GM23248 (cell line): Measurements from ENCODE around the gene SYVN1. TPM values are rescaled to one million over a fixed set of nuclear protein-coding genes. Genes with fewer than 3 reads are reported as not detected.

Experiments
- DNase-seq: peaks from one replicate; pipeline ENCODE4 v3.0.0-alpha.2; 2015
- H2AFZ ChIP-seq: fragments of 200-600 bp; sonication (generic); 2 replicates; pipeline ENCODE4 v1.6.1; 2016; ENCODE audit warnings: antibody characterized with exemption
- H3F3A ChIP-seq: fragments of 200-600 bp; sonication (generic); 2 replicates; pipeline ENCODE4 v1.6.1; 2016; ENCODE audit warnings: mild to moderate bottlenecking, antibody characterized with exemption, mixed run types; ENCODE audit not compliant: insufficient read depth
- H3K27ac ChIP-seq: fragments of 200-600 bp; sonication (generic); 2 replicates; pipeline ENCODE4 v1.5.1; 2016; ENCODE audit warnings: mild to moderate bottlenecking
- H3K27me3 ChIP-seq: fragments of 200-600 bp; sonication (generic); replicated peaks from 2 replicates; pipeline ENCODE4 v1.6.1; 2016; ENCODE audit warnings: mild to moderate bottlenecking; ENCODE audit not compliant: insufficient read depth
- H3K36me3 ChIP-seq: fragments of 200-600 bp; sonication (generic); 2 replicates; pipeline ENCODE4 v1.6.1; 2016; ENCODE audit warnings: low read depth, mild to moderate bottlenecking
- H3K4me1 ChIP-seq: fragments of 200-600 bp; sonication (generic); 2 replicates; pipeline ENCODE4 v1.6.1; 2016; ENCODE audit warnings: mild to moderate bottlenecking; ENCODE audit not compliant: insufficient read depth
- H3K4me2 ChIP-seq: fragments of 200-600 bp; sonication (generic); one replicate; pipeline ENCODE4 v1.6.1; 2016; ENCODE audit warnings: mild to moderate bottlenecking; ENCODE audit not compliant: unreplicated experiment
- H3K4me3 ChIP-seq: fragments of 200-600 bp; sonication (generic); 2 replicates; pipeline ENCODE4 v1.5.1; 2016; ENCODE audit warnings: mild to moderate bottlenecking
- H3K79me2 ChIP-seq: fragments of 200-600 bp; sonication (generic); 2 replicates; pipeline ENCODE4 v1.6.1; 2016; ENCODE audit warnings: mild to moderate bottlenecking; ENCODE audit not compliant: insufficient read depth
- H3K9ac ChIP-seq: fragments of 200-600 bp; sonication (generic); 2 replicates; pipeline ENCODE4 v1.6.1; 2016; ENCODE audit warnings: mild to moderate bottlenecking
- H3K9me2 ChIP-seq: fragments of 200-600 bp; sonication (generic); 2 replicates; pipeline ENCODE4 v1.6.1; 2016; ENCODE audit warnings: mixed run types, mild to moderate bottlenecking, moderate library complexity; ENCODE audit not compliant: insufficient read depth
- H3K9me3 ChIP-seq: fragments of 200-600 bp; sonication (generic); one replicate; pipeline ENCODE4 v1.6.1; 2017; ENCODE audit warnings: low read depth
- H4K20me1 ChIP-seq: fragments of 200-600 bp; sonication (generic); 2 replicates; pipeline ENCODE4 v1.6.0; 2016; ENCODE audit not compliant: insufficient read depth
- EZH2 ChIP-seq: fragments of 200-600 bp; sonication (generic); IDR thresholded peaks from 2 replicates; pipeline ENCODE4 v1.6.1; 2018; ENCODE audit warnings: antibody characterized with exemption, mild to moderate bottlenecking; ENCODE audit not compliant: insufficient read depth, poor library complexity, severe bottlenecking
- EZH2phosphoT487 ChIP-seq: fragments of 200-600 bp; sonication (generic); IDR thresholded peaks from 2 replicates; pipeline ENCODE4 v1.6.1; 2018; ENCODE audit warnings: antibody characterized with exemption, moderate library complexity, mild to moderate bottlenecking, low read depth; ENCODE audit not compliant: insufficient read depth
- WGBS, 2 experiments: methylation state at CpG; one replicate each; pipeline ENCODE4 v1.1.6; 2015 to 2017; ENCODE audit warnings: low lambda C conversion rate in 2 of 2, low coverage in 1 of 2; ENCODE audit errors: missing lambda C conversion rate in 2 of 2; 5-methylcytosine and 5-hydroxymethylcytosine counted together
- in situ Hi-C: fragments of 300-500 bp; cut with MboI; formaldehyde crosslinking; loops from 2 replicates; pipeline ENCODE4 v1.15.0; 2020
- polyA plus RNA-seq: library from polyadenylated mRNA; unstranded; fragments of >200 nt; fragmentation: Nextera tagmentation; extraction: Ambion mirVana; gene quantifications from 2 replicates; pipeline ENCODE4 v1.2.1, GENCODE V29; 2016
- total RNA-seq: library from RNA; depleted of rRNA; stranded (reverse); fragments of >200 nt; shearing (Covaris generic); gene quantifications from 2 replicates; pipeline ENCODE4 v1.2.3, GENCODE V29; 2014

Gene SYVN1
- total and polyA plus RNA-seq, 2 experiments from 2014 or later, result 21.2 to 29.5 TPM

DNA sequence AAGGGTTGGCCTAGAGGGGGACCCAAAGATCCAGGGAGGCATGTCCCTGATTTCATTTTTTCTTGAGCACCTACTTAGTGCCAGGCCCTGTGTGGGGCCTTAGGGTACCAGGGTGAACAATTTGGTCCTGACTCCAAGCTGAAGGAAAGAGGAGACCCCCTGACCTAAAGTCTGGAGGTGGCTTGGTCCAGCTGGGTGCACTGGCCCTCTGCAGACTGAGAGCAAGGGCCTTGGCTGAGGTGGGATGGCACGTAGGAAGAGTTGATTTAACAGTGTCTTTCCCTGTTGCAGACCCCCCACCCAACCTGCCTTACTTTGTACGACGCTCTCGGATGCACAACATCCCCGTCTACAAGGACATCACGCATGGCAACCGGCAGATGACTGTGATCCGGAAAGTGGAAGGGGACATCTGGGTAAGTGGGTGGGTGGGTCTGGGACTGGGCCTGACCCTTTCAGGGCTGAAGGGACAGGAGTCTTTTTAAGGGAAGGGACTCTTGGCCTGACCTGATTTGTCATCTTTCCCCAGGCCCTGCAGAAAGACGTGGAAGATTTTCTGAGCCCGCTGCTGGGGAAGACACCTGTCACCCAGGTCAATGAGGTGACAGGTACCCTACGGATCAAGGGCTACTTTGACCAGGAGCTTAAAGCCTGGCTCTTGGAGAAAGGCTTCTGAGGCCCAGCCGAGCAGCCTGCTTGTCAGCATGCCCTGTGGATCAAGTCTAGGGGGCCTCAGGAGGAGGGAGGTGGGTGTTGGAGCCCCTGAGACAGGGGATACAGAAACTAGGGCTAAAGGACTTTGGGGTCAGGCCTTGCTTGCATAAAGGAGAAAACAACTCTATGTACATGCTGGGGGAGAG is 8.9 kb downstream of the SYVN1 start:
- H3K9me3 ChIP-seq, result no peaks in the 10 kb centered on the region
- peaks cover 47% of the 10 kb centered on the region for H3K79me2 ChIP-seq
- in situ Hi-C loops, result no loop called here
- H3K9me2 ChIP-seq, result no peaks in the 10 kb centered on the region
- H3F3A ChIP-seq, result peaks cover 24% of the 10 kb centered on the region
- H3K27ac ChIP-seq, result no peak overlapping the region
- peaks cover 24% of the 10 kb centered on the region; the same call in 1 of the 2 replicates for H3K36me3 ChIP-seq
- peaks cover 14% of the 10 kb centered on the region for H3K4me1 ChIP-seq
- H3K9ac ChIP-seq, result no peak overlapping the region
- TF ChIP-seq EZH2phosphoT487 (no peak), EZH2 (no peak)
- H3K4me3 ChIP-seq, result no peak overlapping the region
- 80 to 81% methylated on average over 12 of the region's 12 CpGs for WGBS, 2 experiments
- no peak overlapping the region for H2AFZ ChIP-seq
- no peaks in the 10 kb centered on the region for H3K27me3 ChIP-seq
- no peak for DNase-seq
- no peaks in the 10 kb centered on the region for H4K20me1 ChIP-seq
- H3K4me2 ChIP-seq, result no peak overlapping the region

GRCh38 chr11:65124480-65125196 is 9.7 kb downstream of the SYVN1 start:
- Histone ChIP-seq H2AFZ (no peak overlapping the region), H3K4me3 (no peak overlapping the region), H3K27me3 (no peaks in the 10 kb centered on the region), H3K4me2 (no peak overlapping the region), H3K9me2 (no peaks in the 10 kb centered on the region), H3K9me3 (no peaks in the 10 kb centered on the region), H4K20me1 (no peaks in the 10 kb centered on the region), H3F3A (peaks cover 32% of the 10 kb centered on the region), H3K36me3 (peaks cover 32% of the 10 kb centered on the region), H3K4me1 (peaks cover 14% of the 10 kb centered on the region), H3K79me2 (peaks cover 55% of the 10 kb centered on the region), H3K9ac (no peak overlapping the region), H3K27ac (peak overlapping the region; percentile 27; the same call in 1 of the 2 replicates)
- no peak for TF ChIP-seq EZH2
- no peak for TF ChIP-seq EZH2phosphoT487
- no peak for DNase-seq
- in situ Hi-C loops, result no loop called here
- 86 to 90% methylated on average over 5 of the region's 5 CpGs for WGBS, 2 experiments

DNA sequence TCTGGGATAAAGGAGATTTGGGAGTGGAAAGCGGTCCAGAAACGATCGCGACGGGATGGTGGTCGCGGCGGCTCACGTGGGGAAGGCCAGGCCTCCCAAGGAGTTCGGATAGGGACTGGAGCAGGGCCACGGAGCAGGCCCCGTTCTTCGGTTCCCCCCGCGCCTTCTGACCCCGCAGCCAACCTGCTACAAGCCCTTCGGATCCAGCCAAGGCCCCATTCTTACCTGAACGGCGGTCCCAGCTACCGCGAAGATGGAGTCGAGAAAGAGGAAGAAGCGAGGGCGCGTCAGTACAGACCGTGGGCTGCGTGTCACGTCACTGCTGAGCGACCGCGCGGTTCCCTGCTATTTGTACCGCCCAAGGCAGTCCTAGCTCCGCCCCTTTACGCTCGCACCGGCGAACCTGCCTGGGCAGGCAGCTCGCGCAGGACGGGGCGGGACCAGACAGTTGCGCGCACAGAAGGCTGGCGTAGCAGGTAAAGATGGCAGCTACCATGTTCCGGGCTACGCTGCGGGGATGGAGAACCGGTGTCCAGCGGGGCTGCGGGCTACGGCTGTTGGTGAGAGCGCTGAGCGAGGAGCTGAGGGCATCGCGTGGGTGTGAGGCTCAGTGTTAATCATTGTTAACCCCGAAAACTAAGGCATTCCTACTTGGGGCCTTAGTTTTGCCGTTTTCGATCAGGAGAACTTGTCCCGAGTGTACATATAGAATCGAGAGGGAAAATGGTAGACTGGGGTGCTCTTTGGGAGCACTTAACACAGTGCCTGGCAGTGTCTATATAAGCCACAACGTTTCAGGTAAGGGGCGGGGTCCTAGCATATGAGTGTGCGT is 12.2 kb downstream of the SYVN1 start, which contains the start of the genes FAU and MRPL49:
Gene FAU (minus strand): TSS at position 270 of the 832 bp plus-strand sequence. CDS start 321 bp downstream, outside the sequence.
Gene MRPL49 (plus strand): TSS at position 457 of the 832 bp plus-strand sequence. CDS start 26 bp downstream, at position 483.
- peaks cover 37% of the 10 kb centered on the region for H3K36me3 ChIP-seq
- peak; percentile 99 for DNase-seq
- H3K9me3 ChIP-seq, result no peaks in the 10 kb centered on the region
- H3K27ac ChIP-seq, result peak within 1 kb of the TSS; percentile 83
- in situ Hi-C loops, result no loop called here
- no peaks in the 10 kb centered on the region for H3K27me3 ChIP-seq
- H3K9me2 ChIP-seq, result no peaks in the 10 kb centered on the region
- TF ChIP-seq EZH2phosphoT487 (no peak), EZH2 (no peak)
- H3K9ac ChIP-seq, result peak within 1 kb of the TSS; percentile 96
- no peaks in the 10 kb centered on the region for H4K20me1 ChIP-seq
- peaks cover 14% of the 10 kb centered on the region for H3K4me1 ChIP-seq
- WGBS, 2 experiments, result 1% methylated on average over 64 of the region's 64 CpGs
- H3F3A ChIP-seq, result peaks cover 44% of the 10 kb centered on the region
- peaks cover 66% of the 10 kb centered on the region for H3K79me2 ChIP-seq
- H2AFZ ChIP-seq, result peak within 1 kb of the TSS; percentile 94
- H3K4me3 ChIP-seq, result peak within 1 kb of the TSS; percentile 92
- H3K4me2 ChIP-seq, result peak within 1 kb of the TSS; percentile 98
